Activated T-cell treated with anti-CD3 and anti-CD28 coated beads, Interleukin-2, amount 50 U/mL, for 24 hours (primary cell): ENCODE measurements around the gene CWH43.
"Not testable (repeated sequence)": the region's sequence is repeated elsewhere in the genome, so short reads cannot be mapped to it uniquely, and the experiment has no call there.

Experiments used
- DNase-seq: peaks from one replicate; pipeline ENCODE4 v3.0.0-alpha.2; 2020
- H3K27ac Mint-ChIP-seq: 2 replicates; pipeline ENCODE4 v1.8.0; 2020; ENCODE audit warnings: mild to moderate bottlenecking, mixed read lengths
- H3K27me3 Mint-ChIP-seq: 2 replicates; pipeline ENCODE4 v1.8.0; 2020; ENCODE audit warnings: mixed read lengths
- H3K36me3 Mint-ChIP-seq: 2 replicates; pipeline ENCODE4 v1.8.0; 2020; ENCODE audit warnings: low read depth, mixed read lengths
- H3K4me1 Mint-ChIP-seq: 2 replicates; pipeline ENCODE4 v1.8.0; 2020; ENCODE audit warnings: low read depth, mixed read lengths
- H3K4me3 Mint-ChIP-seq: 2 replicates; pipeline ENCODE4 v1.8.0; 2020; ENCODE audit warnings: mild to moderate bottlenecking, moderate library complexity, mixed read lengths
- H3K9me3 Mint-ChIP-seq: 2 replicates; pipeline ENCODE4 v1.8.0; 2020; ENCODE audit warnings: mixed read lengths

Gene CWH43

GRCh38 chr4:49097071-49097470, 111.0 kb downstream of the CWH43 start:
- not testable (repeated sequence) for H3K4me3 Mint-ChIP-seq, H3K27me3 Mint-ChIP-seq, H3K4me1 Mint-ChIP-seq, H3K27ac Mint-ChIP-seq, DNase-seq
- H3K36me3 Mint-ChIP-seq, result peaks cover 22% of the 10 kb centered on the region
- peaks cover 50% of the 10 kb centered on the region for H3K9me3 Mint-ChIP-seq

GRCh38 chr4:49097505-49097904, 111.4 kb downstream of the CWH43 start:
- peaks cover 25% of the 10 kb centered on the region for H3K36me3 Mint-ChIP-seq

GRCh38 chr4:49098034-49098759, 112.1 kb downstream of the CWH43 start:
- peaks cover 25% of the 10 kb centered on the region for H3K36me3 Mint-ChIP-seq
- not testable (repeated sequence) for H3K27ac Mint-ChIP-seq, DNase-seq, H3K4me1 Mint-ChIP-seq, H3K27me3 Mint-ChIP-seq, H3K4me3 Mint-ChIP-seq
- peaks cover 50% of the 10 kb centered on the region for H3K9me3 Mint-ChIP-seq

More at GRCh38 chr4:49097505-49097904, 111.4 kb downstream of the CWH43 start:
- not testable (repeated sequence) for H3K27me3 Mint-ChIP-seq, DNase-seq, H3K27ac Mint-ChIP-seq, H3K4me1 Mint-ChIP-seq, H3K4me3 Mint-ChIP-seq
- peaks cover 48% of the 10 kb centered on the region for H3K9me3 Mint-ChIP-seq

DNA sequence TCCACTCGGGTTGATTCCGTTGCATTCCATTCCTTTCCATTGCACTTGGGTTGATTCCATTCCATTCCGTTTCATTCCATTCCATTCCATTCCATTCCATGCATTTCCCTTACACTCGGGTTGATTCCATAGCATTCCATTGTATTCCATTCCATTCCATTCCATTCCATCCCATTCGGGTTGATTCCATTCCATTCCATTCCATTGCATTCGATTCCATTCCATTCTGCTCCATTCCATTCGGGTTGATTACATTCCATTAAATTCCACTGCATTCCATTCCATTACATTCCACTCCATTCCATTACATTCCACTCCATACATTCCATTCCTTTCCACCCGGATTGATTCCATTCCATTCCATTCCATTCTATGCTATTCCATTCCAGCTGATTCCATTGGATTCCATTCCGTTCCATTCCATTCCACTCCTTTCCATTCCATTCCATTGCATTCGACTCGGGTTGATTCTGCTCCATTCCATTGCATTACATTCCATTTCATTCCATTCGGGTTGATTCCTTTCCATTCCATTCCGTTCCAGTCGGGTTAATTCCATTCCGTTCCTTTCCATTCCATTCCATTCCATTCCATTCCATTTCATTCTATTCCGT, 113.9 kb downstream of the CWH43 start:
- H3K4me3 Mint-ChIP-seq, DNase-seq, H3K4me1 Mint-ChIP-seq, H3K27me3 Mint-ChIP-seq, H3K27ac Mint-ChIP-seq: not testable (repeated sequence)
- H3K9me3 Mint-ChIP-seq, result peaks cover 62% of the 10 kb centered on the region
- peaks cover 31% of the 10 kb centered on the region for H3K36me3 Mint-ChIP-seq

- Mint-ChIP-seq H3K9me3 (peaks cover 67% of the 10 kb centered on the region), H3K36me3 (peaks cover 28% of the 10 kb centered on the region)
- not testable (repeated sequence) for DNase-seq, H3K4me3 Mint-ChIP-seq, H3K27me3 Mint-ChIP-seq, H3K4me1 Mint-ChIP-seq, H3K27ac Mint-ChIP-seq
Measured at GRCh38 chr4:49102344-49102898, 116.3 kb downstream of the CWH43 start.

- not testable (repeated sequence) for DNase-seq, H3K27me3 Mint-ChIP-seq, H3K4me3 Mint-ChIP-seq, H3K27ac Mint-ChIP-seq, H3K4me1 Mint-ChIP-seq
- Mint-ChIP-seq H3K36me3 (peaks cover 32% of the 10 kb centered on the region), H3K9me3 (peaks cover 67% of the 10 kb centered on the region)
Measured at GRCh38 chr4:49103436-49104136, 117.5 kb downstream of the CWH43 start.

- not testable (repeated sequence) for H3K4me1 Mint-ChIP-seq, H3K27ac Mint-ChIP-seq, DNase-seq, H3K27me3 Mint-ChIP-seq, H3K4me3 Mint-ChIP-seq
- peaks cover 29% of the 10 kb centered on the region for H3K36me3 Mint-ChIP-seq
- peaks cover 62% of the 10 kb centered on the region for H3K9me3 Mint-ChIP-seq
Measured at GRCh38 chr4:49104231-49104930, 118.3 kb downstream of the CWH43 start.

DNA sequence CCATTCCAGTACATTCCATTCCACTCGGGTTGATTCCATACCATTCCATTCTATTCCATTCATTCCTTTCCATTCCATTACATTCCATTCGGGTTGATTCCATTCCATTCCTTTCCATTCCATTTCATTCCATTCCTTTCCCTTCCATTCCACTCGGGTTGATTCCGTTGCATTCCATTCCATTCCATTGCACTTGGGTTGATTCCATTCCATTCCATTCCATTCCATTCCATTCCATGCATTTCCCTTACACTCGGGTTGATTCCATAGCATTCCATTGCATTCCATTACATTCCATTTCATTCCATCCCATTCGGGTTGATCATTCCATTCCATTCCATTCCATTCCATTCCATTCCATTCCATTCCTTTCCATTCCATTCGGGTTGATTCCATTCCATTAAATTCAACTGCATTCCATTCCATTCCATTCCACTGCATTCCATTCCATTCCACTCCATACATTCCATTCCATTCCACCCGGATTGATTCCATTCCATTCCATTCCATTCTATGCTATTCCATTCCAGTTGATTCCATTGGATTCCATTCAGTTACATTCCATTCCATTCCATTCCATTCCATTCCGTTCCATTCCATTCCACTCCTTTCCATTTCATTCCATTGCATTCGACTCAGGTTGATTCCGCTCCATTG, 119.3 kb downstream of the CWH43 start:
- not testable (repeated sequence) for H3K27ac Mint-ChIP-seq, DNase-seq, H3K27me3 Mint-ChIP-seq, H3K4me1 Mint-ChIP-seq, H3K4me3 Mint-ChIP-seq
- Mint-ChIP-seq H3K9me3 (peaks cover 61% of the 10 kb centered on the region), H3K36me3 (peaks cover 31% of the 10 kb centered on the region)

DNA sequence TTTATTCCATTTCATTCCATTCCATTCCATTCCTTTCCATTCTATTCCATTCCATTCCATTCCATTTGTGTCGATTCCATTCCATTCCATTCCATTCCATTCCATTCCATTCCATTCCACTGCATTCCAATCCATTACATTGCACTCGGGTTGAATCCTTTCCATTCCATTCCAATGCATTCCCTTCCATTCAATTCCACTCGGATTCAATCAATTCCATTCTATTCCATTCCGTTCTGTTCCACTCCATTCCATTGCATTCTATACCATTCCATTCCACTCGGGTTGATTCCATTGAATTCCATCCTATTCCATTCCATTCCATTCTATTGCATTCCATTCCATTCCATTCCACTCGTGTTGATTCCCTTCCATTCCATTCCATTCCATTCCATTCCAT, 121.2 kb downstream of the CWH43 start:
- H3K4me1 Mint-ChIP-seq, DNase-seq, H3K27me3 Mint-ChIP-seq, H3K4me3 Mint-ChIP-seq, H3K27ac Mint-ChIP-seq: not testable (repeated sequence)
- H3K9me3 Mint-ChIP-seq, result peaks cover 68% of the 10 kb centered on the region
- H3K36me3 Mint-ChIP-seq, result peaks cover 35% of the 10 kb centered on the region

- H3K27ac Mint-ChIP-seq, H3K4me3 Mint-ChIP-seq, DNase-seq, H3K4me1 Mint-ChIP-seq, H3K27me3 Mint-ChIP-seq: not testable (repeated sequence)
- peaks cover 27% of the 10 kb centered on the region for H3K36me3 Mint-ChIP-seq
- H3K9me3 Mint-ChIP-seq, result peaks cover 63% of the 10 kb centered on the region
Measured at GRCh38 chr4:49108183-49108978, 122.3 kb downstream of the CWH43 start.

DNA sequence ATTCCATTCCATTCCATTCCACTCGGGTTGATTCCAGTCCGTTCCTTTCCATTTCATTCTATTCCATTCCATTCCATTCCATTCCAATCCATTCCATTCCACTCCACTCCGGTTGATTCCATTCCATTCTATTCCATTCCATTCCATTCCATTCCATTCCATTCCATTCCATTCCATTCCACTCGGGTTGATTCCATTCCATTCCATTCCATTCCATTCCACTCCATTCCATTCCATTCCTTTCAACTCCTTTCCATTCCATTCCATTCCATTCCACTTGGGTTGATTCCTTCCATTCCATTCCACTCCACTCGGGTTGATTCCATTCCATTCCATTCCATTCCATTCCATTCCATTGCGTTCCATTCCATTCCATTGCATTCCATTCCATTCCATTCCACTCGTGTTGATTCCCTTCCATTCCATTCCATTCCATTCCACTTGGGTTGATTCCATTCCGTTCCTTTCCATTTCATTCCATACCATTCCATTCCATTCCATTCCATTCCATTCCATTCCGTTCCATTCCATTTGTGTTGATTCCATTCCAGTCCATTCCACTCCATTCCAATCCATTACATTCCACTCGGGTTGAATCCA, 123.6 kb downstream of the CWH43 start:
- H3K36me3 Mint-ChIP-seq, result peaks cover 22% of the 10 kb centered on the region
- H3K4me3 Mint-ChIP-seq, H3K27me3 Mint-ChIP-seq, H3K4me1 Mint-ChIP-seq, DNase-seq, H3K27ac Mint-ChIP-seq: not testable (repeated sequence)
- peaks cover 57% of the 10 kb centered on the region for H3K9me3 Mint-ChIP-seq

DNA sequence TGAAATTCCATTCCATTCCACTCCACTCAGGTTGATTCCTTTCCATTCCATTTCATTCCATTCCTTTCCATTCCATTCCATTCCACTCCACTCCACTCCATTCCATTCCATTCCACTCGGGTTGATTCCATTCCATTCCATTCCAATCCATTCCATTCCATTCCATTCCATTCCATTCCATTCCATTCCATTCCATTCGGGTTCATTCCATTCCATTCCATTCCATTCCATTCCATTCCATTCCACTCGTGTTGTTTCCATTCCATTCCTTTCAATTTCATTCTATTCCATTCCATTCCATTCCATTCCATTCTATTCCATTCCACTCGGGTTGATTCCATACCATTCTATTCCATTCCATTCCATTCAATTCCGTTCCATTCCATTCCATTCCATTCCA, 124.5 kb downstream of the CWH43 start:
- H3K27me3 Mint-ChIP-seq, DNase-seq, H3K4me3 Mint-ChIP-seq, H3K27ac Mint-ChIP-seq, H3K4me1 Mint-ChIP-seq: not testable (repeated sequence)
- Mint-ChIP-seq H3K36me3 (peaks cover 18% of the 10 kb centered on the region), H3K9me3 (peaks cover 54% of the 10 kb centered on the region)
